Fibroblast of villous mesenchyme (primary cell): ENCODE data around the gene FTL. TPM values are rescaled to one million over a fixed set of nuclear protein-coding genes. Genes with fewer than 3 reads are reported as not detected.

Experiments used
- DNase-seq: peaks from one replicate; pipeline ENCODE4 v3.0.0-alpha.2; 2010; ENCODE audit warnings: low read depth
- H3K4me3 ChIP-seq: 2 replicates; pipeline ENCODE4 v1.5.1; 2011; ENCODE audit warnings: low read depth, mild to moderate bottlenecking, low read length
- total RNA-seq: library from RNA; depleted of rRNA; stranded (reverse); fragments of >200 nt; gene quantifications from 2 replicates; pipeline ENCODE4 v1.2.3, GENCODE V29; 2012
- TF ChIP-seq, protein P1 (sequence below): IDR thresholded peaks from 2 replicates; pipeline ENCODE4 v1.5.1; 2012; ENCODE audit warnings: low read depth, mild to moderate bottlenecking, low read length; ENCODE audit not compliant: insufficient read depth

The FTL gene
- total RNA-seq, 1 donor, result 4,150 TPM

DNA sequence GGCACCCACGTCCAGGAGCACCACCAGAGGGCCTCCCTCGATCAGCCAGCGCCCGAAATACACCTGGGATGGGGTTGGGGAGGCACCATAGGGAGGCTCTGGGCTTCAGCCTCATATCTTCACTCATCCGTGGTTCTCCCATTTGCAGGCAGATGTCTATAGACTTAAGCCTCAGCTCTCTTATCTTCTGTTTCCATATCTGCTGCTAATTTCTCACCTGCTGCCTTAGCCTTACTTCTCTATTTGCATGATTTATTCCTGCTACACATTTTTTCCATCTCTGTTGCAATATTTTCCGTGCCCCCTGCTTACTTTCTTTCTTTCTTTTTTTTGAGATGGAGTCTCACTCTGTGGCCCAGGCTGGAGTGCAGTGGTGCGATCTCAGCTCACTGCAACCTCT is 22.2 kb downstream of the FTL start:
- H3K4me3 ChIP-seq, result no peak overlapping the region
- DNase-seq, result no peak
- TF ChIP-seq, protein P1, sequence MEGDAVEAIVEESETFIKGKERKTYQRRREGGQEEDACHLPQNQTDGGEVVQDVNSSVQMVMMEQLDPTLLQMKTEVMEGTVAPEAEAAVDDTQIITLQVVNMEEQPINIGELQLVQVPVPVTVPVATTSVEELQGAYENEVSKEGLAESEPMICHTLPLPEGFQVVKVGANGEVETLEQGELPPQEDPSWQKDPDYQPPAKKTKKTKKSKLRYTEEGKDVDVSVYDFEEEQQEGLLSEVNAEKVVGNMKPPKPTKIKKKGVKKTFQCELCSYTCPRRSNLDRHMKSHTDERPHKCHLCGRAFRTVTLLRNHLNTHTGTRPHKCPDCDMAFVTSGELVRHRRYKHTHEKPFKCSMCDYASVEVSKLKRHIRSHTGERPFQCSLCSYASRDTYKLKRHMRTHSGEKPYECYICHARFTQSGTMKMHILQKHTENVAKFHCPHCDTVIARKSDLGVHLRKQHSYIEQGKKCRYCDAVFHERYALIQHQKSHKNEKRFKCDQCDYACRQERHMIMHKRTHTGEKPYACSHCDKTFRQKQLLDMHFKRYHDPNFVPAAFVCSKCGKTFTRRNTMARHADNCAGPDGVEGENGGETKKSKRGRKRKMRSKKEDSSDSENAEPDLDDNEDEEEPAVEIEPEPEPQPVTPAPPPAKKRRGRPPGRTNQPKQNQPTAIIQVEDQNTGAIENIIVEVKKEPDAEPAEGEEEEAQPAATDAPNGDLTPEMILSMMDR, result no peak

DNA sequence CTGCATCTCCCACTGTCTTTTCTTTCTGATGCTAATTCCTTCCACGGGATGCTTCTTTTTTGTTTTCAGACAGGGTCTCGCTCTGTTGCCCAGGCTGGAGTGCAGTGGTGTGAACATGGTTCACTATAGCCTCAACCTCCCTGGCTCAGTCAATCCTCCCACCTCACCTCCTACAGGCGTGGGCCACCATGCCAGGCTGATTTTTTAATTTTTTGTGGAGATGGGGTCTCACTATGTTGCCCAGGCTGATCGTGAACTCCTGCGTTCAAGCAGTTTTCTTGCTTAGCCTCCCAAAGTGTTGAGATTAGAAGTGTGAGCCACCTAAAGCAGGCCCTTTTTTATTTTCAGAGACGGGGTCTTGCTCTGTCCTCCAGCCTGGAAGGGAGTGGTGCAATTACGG is 23.2 kb downstream of the FTL start:
- no peak overlapping the region for H3K4me3 ChIP-seq
- DNase-seq, result no peak
- TF ChIP-seq, protein P1, result no peak

DNA sequence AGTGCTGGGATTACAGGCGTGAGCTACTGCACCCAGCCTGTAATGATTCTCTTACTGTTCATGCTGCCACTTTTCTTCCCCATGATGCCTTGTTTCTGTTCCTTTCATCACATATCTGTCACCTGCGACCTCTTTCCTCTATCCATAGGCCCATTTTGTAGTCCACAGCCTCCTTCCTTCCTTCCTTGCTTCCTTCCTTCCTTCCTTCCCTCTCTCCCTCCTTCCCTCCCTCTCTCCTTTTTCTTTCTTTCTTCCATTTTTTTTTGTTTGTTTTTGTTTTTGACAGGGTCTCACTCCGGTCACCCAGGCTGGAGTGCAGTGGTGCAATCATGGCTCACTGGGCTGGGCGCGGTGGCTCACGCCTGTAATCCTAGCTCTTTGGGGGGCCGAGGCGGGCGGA is 23.8 kb downstream of the FTL start:
- no peak for DNase-seq
- H3K4me3 ChIP-seq, result no peak overlapping the region
- TF ChIP-seq, protein P1, result no peak

DNA sequence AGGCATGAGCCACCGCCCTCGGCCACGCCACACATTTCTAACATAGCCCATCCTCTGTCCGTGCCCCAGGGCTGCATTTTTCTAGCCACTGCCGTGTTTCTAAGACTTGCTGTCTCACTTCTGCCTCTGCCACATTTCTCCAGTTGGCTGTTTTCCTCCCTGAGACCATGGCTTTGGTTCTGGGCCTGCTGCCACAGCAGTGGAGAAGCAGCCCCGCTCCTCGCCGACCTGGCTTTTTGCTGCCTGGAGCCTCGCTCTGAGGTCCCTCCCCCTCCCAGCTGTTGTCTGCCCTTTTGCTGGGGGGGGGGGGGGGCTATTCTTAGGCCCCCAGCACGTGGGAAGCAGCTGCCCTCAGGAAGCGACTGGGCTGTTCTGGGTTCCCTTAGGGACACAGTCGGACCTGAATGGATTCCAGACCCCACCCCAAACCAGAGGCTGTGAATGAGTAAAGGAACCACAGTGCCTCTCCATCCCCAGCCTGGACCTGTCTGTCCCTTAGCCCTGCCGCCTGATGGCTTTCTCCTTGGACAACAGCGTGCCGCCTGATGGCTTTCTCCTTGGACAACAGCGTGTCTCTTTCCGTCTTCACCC is 24.7 kb downstream of the FTL start:
- DNase-seq, result no peak
- no peak overlapping the region for H3K4me3 ChIP-seq
- TF ChIP-seq, protein P1, result no peak

DNA sequence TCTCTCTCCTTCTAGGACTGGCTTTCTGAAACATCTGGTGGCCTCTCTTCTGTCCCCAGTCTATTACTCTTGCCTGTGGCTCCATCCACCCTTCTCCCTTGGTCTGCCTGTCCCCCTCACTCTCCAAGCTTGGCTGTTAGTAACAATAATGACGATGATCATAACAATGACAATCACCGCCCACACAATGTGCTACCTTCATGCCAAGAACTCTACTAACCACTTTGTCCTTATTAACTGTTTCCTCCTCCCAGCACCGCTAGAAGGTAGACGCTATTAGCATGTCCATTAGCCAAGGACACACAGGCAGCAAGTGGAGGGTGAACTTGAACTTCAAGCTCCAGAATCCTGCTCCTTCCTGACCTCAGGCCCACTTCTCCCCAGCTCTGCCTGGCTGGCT is 25.3 kb downstream of the FTL start:
- TF ChIP-seq, protein P1, result no peak
- H3K4me3 ChIP-seq, result no peak overlapping the region
- no peak for DNase-seq

DNA sequence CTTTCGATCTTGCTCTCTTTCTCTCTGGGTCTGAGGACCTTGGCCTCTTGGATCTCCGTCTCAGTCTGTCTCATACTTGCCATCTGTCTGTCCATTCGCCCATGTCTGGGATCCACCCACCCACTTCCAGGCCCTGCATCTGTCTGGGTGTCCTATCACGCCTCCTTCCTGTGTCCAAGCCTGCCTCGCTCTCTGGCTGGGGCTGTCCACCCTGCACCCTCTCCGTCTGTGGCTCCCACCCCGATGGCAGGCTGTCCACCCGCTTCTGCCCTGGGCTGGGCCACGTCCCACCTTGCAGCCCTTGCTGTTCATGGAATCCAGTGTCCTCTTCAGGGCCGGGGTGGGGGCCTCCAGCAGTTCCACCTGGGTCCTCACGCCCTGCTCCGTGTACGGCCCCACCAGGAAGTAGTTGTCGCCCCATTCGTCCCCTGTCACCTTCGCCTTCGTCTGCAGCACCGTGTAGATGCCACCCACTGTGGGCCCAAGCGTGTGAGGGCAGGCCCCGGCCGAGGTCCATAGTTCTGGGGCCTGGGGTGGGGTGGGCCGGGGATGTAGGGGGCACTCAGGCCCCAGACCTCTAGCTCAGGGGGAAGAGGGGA is 26.0 kb downstream of the FTL start:
- no peak for DNase-seq
- peak overlapping the region; percentile 95 for H3K4me3 ChIP-seq
- TF ChIP-seq, protein P1, result no peak

DNA sequence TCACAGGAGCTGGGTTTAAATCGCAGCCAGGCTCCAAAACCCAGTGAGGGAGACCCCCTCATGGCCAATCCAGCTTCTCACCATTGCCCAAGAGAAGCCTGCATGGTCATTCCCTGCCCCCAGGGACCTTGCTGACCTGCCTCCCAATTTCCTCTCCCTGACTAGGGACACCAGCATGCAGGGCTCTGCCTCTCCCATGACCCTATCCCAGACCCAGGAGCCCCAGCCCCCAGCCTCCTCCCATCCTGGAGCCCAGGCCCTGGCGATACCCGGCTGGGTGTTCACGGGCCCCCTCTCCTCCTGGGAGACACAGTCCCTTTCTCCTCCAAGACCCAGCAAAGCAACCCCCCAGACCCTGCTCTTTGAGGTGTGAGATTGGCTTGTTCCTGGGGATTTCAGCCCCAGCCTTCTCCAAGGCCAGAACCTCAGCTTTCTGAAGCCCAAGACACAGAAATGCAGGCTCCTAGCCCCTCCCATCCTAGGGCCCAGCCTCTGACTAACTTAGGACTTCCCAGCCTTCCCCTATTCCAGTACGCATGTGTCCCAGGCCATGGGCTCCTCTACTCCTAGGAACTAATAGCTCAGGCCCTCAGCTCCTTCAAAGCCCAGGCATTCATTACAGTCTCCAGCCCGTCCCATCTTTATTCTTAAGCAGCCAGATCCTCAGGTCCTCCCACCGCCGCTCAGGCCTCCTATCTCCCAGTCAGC is 26.9 kb downstream of the FTL start:
- peak; percentile 85 for DNase-seq
- H3K4me3 ChIP-seq, result peak overlapping the region; percentile 95
- TF ChIP-seq, protein P1, result no peak
